ENCODE data around the gene APOL4. TPM values are rescaled to one million over a fixed set of nuclear protein-coding genes. Genes with fewer than 3 reads are reported as not detected.
"Not testable (repeated sequence)": the region's sequence is repeated elsewhere in the genome, so short reads cannot be mapped to it uniquely, and the experiment has no call there.

The APOL4 gene
- total RNA-seq, 2 experiments from 2014 or later = 0.07 to 0.20 TPM

DNA sequence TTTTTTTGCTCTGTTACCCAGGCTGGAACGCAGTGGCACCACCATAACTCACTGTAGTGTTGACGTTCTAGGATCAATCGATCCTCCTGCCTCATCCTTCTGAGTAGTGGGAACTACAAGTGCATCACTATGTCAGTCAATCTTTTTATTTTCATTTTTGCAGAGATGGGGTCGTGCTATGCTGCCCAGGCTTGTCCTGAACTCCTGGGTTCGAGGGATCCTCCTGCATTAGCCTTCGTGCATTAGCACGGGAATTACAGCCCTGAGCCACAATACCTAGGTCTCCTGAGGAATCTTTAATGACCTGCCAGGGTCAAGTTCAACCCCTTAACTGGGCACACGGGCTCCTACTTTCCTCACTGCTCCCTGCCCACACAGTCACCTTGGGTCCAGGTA is 45.5 kb downstream of the APOL4 start:
- no peaks in the 10 kb centered on the region for H3K9me3 Mint-ChIP-seq
- CTCF ChIA-PET = interaction anchor here (0.6 to 2.1 kb wide), 7 partner anchors 13 to 228 kb away, joined by 4 to 5 read pairs (median 5); no protein-coding TSS in a partner anchor
- H3K27ac Mint-ChIP-seq = peak overlapping the region; percentile 99
- peaks cover 88% of the 10 kb centered on the region for H3K4me1 Mint-ChIP-seq (ENCODE audit: low read depth)
- H3K4me3 Mint-ChIP-seq = peak overlapping the region; percentile 92
- no peak for DNase-seq
- no peaks in the 10 kb centered on the region for H3K27me3 Mint-ChIP-seq (ENCODE audit: low read depth)
- intact Hi-C loops (cut with micrococcal nuclease) = loop anchor here (5.0 to 10.0 kb wide), 3 partner anchors 81 to 509 kb away; partner anchors contain the start of genes APOL2, APOL6 and TXN2
- H3K36me3 Mint-ChIP-seq (ENCODE audit: low read depth) = peaks cover 24% of the 10 kb centered on the region

- H3K36me3 Mint-ChIP-seq (ENCODE audit: low read depth) = peaks cover 24% of the 10 kb centered on the region
- DNase-seq = no peak
- intact Hi-C loops (cut with micrococcal nuclease) = loop anchor here (5.0 to 10.0 kb wide), 3 partner anchors 82 to 508 kb away; partner anchors contain the start of genes APOL2, APOL6 and TXN2
- no peaks in the 10 kb centered on the region for H3K27me3 Mint-ChIP-seq (ENCODE audit: low read depth)
- peak overlapping the region; percentile 99 for H3K27ac Mint-ChIP-seq
- CTCF ChIA-PET = interaction anchor here (0.6 to 2.1 kb wide), 6 partner anchors 12 to 229 kb away, joined by 4 to 5 read pairs (median 5); no protein-coding TSS in a partner anchor
- H3K4me3 Mint-ChIP-seq = peak overlapping the region; percentile 92
- peaks cover 88% of the 10 kb centered on the region for H3K4me1 Mint-ChIP-seq (ENCODE audit: low read depth)
- H3K9me3 Mint-ChIP-seq = no peaks in the 10 kb centered on the region
Observed at GRCh38 chr22:36155702-36156101, 45.9 kb downstream of the APOL4 start.

- no peak for DNase-seq
- intact Hi-C loops (cut with micrococcal nuclease) = loop anchor here (10.0 kb wide), 1 partner anchor 330 kb away; the partner anchor contains the start of gene TXN2
- CTCF ChIA-PET = interaction anchor here (0.6 kb wide), 1 partner anchor 857 kb away, joined by 8 read pairs; no protein-coding TSS in a partner anchor
- H3K27me3 Mint-ChIP-seq (ENCODE audit: low read depth) = no peaks in the 10 kb centered on the region
- peak overlapping the region; percentile 4 for H3K4me3 Mint-ChIP-seq
- peak overlapping the region; percentile 99 for H3K27ac Mint-ChIP-seq
- H3K36me3 Mint-ChIP-seq (ENCODE audit: low read depth) = peaks cover 24% of the 10 kb centered on the region
- peaks cover 88% of the 10 kb centered on the region for H3K4me1 Mint-ChIP-seq (ENCODE audit: low read depth)
- H3K9me3 Mint-ChIP-seq = no peaks in the 10 kb centered on the region
Observed at GRCh38 chr22:36154423-36154945, 47.1 kb downstream of the APOL4 start.

DNA sequence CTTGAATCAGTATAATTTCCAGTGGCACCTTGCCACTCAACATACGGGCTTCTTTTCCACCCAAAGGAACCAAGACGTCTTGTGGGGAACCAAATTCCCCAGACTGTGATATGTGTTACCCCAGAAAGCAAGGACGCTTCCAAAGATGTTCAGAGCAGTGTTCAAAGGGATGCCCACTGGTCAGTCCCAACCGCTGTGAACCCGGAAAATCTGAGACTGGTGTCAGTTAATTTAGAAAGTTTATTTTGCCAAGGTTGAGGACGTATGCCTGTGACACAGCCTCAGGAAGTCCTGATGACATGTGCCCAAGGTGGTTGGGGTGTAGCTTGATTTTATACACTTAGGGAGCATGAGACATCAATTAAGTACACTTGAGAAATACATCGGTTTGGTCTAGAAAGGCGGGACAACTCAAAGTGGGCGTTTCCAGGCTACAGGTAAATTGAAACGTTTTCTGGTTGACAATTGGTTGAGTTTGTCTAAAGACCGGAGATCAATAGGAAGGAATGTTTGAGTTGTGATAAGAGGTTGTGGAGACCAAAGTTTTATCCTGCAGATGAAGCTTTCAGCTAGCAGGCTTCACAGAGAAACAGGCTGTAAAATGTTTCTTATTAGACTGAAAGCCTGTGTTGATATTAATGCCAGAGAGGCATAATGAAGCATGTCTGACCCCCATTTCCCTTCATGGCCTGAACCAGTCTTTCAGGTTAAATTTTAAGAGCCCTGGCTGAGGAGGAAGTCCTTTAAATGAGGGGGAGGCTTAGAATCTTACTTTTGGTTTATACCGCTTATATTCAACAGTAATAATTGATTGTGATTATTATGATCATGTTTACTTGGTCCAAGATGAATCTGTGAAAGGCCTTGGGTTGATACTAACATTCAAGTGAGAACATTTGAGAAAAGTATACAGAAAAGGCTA is 47.8 kb downstream of the APOL4 start:
- intact Hi-C loops (cut with micrococcal nuclease) = loop anchor here (10.0 kb wide), 1 partner anchor 331 kb away; the partner anchor contains the start of gene TXN2
- peak; percentile 27 for DNase-seq
- CTCF ChIA-PET = interaction anchor here (0.6 to 1.3 kb wide), 2 partner anchors 24 to 856 kb away, joined by 5 to 8 read pairs; no protein-coding TSS in a partner anchor
- no peaks in the 10 kb centered on the region for H3K9me3 Mint-ChIP-seq
- peaks cover 26% of the 10 kb centered on the region for H3K36me3 Mint-ChIP-seq (ENCODE audit: low read depth)
- peaks cover 81% of the 10 kb centered on the region for H3K4me1 Mint-ChIP-seq (ENCODE audit: low read depth)
- H3K27me3 Mint-ChIP-seq (ENCODE audit: low read depth) = no peaks in the 10 kb centered on the region
- peak overlapping the region; percentile 99 for H3K27ac Mint-ChIP-seq
- H3K4me3 Mint-ChIP-seq = no peak overlapping the region

DNA sequence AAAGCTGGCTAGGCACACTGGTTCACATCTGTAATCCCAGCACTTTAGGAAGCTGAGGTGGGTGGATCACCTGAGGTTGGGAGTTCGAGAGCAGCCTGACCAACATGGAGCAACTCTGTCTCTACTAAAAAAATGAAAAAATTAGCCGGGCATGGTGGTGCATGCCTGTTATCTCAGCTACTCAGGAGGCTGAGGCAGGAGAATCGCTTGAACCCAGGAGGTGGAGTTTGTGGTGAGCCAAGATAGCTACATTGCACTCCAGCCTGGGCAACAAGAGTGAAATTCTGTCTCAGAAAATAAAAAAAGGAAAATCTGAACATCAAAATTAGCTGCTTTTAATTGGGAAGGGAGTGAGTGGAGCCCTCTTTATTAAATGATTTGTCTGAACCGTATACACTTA is 48.8 kb downstream of the APOL4 start:
- not testable (repeated sequence) for H3K4me3 Mint-ChIP-seq; DNase-seq; H3K9me3 Mint-ChIP-seq; H3K27me3 Mint-ChIP-seq (ENCODE audit: low read depth)
- Mint-ChIP-seq H3K4me1 (ENCODE audit: low read depth) (peaks cover 75% of the 10 kb centered on the region), H3K27ac (peak overlapping the region; percentile 25), H3K36me3 (ENCODE audit: low read depth) (peaks cover 29% of the 10 kb centered on the region)
- CTCF ChIA-PET = interaction anchor here (1.3 to 2.3 kb wide), 6 partner anchors 10 to 87 kb away, joined by 5 to 9 read pairs (median 6); no protein-coding TSS in a partner anchor
- intact Hi-C loops (cut with micrococcal nuclease) = loop anchor here (10.0 kb wide), 1 partner anchor 332 kb away; the partner anchor contains the start of gene TXN2

GRCh38 chr22:36152088-36152487 is 49.5 kb downstream of the APOL4 start:
- Mint-ChIP-seq H3K36me3 (ENCODE audit: low read depth) (peaks cover 26% of the 10 kb centered on the region), H3K27me3 (ENCODE audit: low read depth) (no peaks in the 10 kb centered on the region), H3K4me3 (no peak overlapping the region), H3K9me3 (no peaks in the 10 kb centered on the region), H3K4me1 (ENCODE audit: low read depth) (peaks cover 68% of the 10 kb centered on the region), H3K27ac (peak overlapping the region; percentile 25)
- CTCF ChIA-PET = interaction anchor here (0.6 to 2.3 kb wide), 8 partner anchors 9 to 568 kb away, joined by 3 to 9 read pairs (median 6); no protein-coding TSS in a partner anchor
- no peak for DNase-seq
- intact Hi-C loops (cut with micrococcal nuclease) = loop anchor here (10.0 kb wide), 1 partner anchor 333 kb away; the partner anchor contains the start of gene TXN2

DNA sequence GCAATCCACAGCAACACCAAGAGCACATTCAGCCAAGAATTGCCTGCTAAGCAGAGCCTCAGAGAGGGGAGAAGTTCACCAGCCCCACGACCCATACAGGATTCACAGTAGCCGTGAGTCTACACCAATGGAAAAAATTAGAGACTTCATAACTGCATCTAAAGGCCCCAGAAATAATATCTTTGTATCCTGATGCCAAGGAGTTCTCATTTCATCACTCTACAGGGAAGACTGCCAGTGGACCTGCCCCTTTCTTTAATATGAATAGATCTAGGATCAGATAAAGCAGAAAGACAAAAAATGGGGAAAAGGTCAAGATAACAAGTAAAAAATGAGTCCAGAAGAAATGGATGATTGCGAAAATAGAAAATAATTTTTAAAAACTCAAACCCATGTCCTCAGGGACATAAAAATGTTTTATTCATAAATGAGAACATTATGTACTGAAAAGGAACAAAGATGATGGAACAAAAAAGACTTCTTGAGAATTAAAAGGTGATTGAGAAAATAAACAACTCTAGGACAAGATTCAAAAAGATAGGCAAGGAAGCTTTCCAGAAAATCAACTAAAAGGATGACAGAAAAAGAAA is 50.5 kb downstream of the APOL4 start:
- H3K4me3 Mint-ChIP-seq = no peak overlapping the region
- H3K27me3 Mint-ChIP-seq (ENCODE audit: low read depth) = no peaks in the 10 kb centered on the region
- CTCF ChIA-PET = interaction anchor here (1.1 to 2.3 kb wide), 6 partner anchors 8 to 85 kb away, joined by 3 to 9 read pairs (median 6); no protein-coding TSS in a partner anchor
- no peak for DNase-seq
- H3K27ac Mint-ChIP-seq = no peak overlapping the region
- H3K36me3 Mint-ChIP-seq (ENCODE audit: low read depth) = peaks cover 21% of the 10 kb centered on the region
- no peaks in the 10 kb centered on the region for H3K9me3 Mint-ChIP-seq
- peaks cover 61% of the 10 kb centered on the region for H3K4me1 Mint-ChIP-seq (ENCODE audit: low read depth)
- intact Hi-C loops (cut with micrococcal nuclease) = loop anchor here (10.0 kb wide), 1 partner anchor 334 kb away; the partner anchor contains the start of gene TXN2

DNA sequence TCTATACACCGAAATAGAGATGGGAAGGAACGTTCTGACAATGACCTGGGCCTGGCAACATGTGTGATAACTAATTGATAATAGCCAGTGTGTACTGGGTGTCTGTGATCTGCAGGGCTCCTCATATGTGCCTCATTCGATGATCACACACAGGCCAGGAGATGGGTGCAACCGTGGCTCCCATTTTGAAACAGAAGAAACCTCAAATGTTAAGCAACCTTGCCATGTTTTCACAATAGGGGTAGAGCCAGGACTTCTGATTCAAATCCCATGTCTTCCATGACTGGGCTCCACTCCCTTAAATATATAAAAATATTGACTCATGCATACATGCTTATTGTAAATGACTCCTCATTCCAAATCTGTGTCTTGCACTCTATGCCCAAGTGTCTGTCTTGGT is 52.2 kb downstream of the APOL4 start:
- peaks cover 15% of the 10 kb centered on the region for H3K36me3 Mint-ChIP-seq (ENCODE audit: low read depth)
- no peaks in the 10 kb centered on the region for H3K9me3 Mint-ChIP-seq
- DNase-seq = no peak
- H3K4me1 Mint-ChIP-seq (ENCODE audit: low read depth) = peaks cover 49% of the 10 kb centered on the region
- CTCF ChIA-PET = no interaction called here
- H3K27me3 Mint-ChIP-seq (ENCODE audit: low read depth) = no peaks in the 10 kb centered on the region
- H3K4me3 Mint-ChIP-seq = no peak overlapping the region
- no peak overlapping the region for H3K27ac Mint-ChIP-seq
- intact Hi-C loops (cut with micrococcal nuclease) = no loop called here

- DNase-seq = no peak
- Mint-ChIP-seq H3K9me3 (no peaks in the 10 kb centered on the region), H3K27ac (no peak overlapping the region), H3K4me3 (no peak overlapping the region), H3K27me3 (ENCODE audit: low read depth) (no peaks in the 10 kb centered on the region), H3K4me1 (ENCODE audit: low read depth) (peaks cover 42% of the 10 kb centered on the region), H3K36me3 (ENCODE audit: low read depth) (peaks cover 15% of the 10 kb centered on the region)
- intact Hi-C loops (cut with micrococcal nuclease) = no loop called here
- CTCF ChIA-PET = no interaction called here
Observed at GRCh38 chr22:36148411-36148810, 53.2 kb downstream of the APOL4 start.

DNA sequence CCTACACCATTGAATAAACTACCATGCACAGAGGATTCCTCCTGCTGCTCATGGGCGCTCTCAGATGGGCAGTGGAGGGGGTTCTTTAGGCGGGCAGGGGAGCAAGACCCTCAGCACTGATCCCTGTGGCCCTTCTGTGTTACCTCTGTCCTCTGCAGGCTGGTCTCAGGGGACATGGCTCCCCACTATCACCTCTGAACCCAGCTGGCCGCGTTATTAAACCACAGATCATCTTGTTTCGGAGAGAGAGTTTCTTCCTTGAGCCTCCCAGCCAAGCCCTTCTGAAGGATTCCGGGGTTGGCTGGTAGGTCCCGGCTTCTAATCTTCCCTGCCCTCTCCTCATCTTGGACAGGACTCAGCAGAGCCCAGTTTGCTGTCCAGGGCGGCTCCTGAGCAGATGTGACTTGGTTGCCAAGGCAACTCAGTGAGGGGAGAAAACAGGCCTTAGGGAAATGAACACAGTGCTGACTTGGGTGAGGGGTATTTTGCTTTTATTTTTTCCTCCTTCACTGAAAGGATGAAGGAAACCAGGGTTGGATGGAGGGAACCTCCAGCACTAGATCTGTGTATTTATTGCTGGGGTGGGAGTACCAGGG is 54.3 kb downstream of the APOL4 start:
- Mint-ChIP-seq H3K4me1 (ENCODE audit: low read depth) (peaks cover 40% of the 10 kb centered on the region), H3K9me3 (no peaks in the 10 kb centered on the region), H3K27me3 (ENCODE audit: low read depth) (no peaks in the 10 kb centered on the region), H3K27ac (no peak overlapping the region), H3K36me3 (ENCODE audit: low read depth) (peaks cover 18% of the 10 kb centered on the region), H3K4me3 (no peak overlapping the region)
- no peak for DNase-seq
- CTCF ChIA-PET = interaction anchor here (1.1 kb wide), 1 partner anchor 33 kb away, joined by 3 read pairs; no protein-coding TSS in a partner anchor
- intact Hi-C loops (cut with micrococcal nuclease) = no loop called here

DNA sequence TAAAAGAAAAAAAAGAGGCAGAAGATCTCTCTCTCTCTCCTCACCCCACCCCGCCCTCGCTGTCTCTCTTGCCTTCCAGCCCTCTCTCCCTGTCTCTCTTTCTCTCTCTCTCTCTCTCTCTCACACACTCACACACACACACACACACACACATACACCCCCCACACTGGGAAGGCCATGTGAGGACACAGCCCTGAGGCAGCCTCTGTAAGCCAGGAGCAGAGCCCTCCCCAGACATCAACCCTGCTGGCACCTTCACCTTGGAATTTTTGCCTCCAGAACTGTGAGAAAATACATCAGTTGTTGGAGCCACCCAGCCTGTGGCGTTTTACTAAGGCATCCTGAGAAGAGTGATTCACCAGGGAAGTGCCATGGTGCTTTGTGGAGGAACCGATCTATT is 55.7 kb downstream of the APOL4 start:
- Mint-ChIP-seq H3K27ac (no peak overlapping the region), H3K4me3 (no peak overlapping the region), H3K4me1 (ENCODE audit: low read depth) (peaks cover 26% of the 10 kb centered on the region), H3K27me3 (ENCODE audit: low read depth) (no peaks in the 10 kb centered on the region), H3K36me3 (ENCODE audit: low read depth) (peaks cover 12% of the 10 kb centered on the region), H3K9me3 (no peaks in the 10 kb centered on the region)
- CTCF ChIA-PET = interaction anchor here (1.7 to 2.8 kb wide), 3 partner anchors 33 to 132 kb away, joined by 4 to 34 read pairs (median 11); no protein-coding TSS in a partner anchor
- no peak for DNase-seq
- intact Hi-C loops (cut with micrococcal nuclease) = loop anchor here (1.0 kb wide), 1 partner anchor 34 kb away; no protein-coding TSS in a partner anchor
